ENCODE results near the gene LIPC. TPM values are rescaled to one million over a fixed set of nuclear protein-coding genes. Genes with fewer than 3 reads are reported as not detected.

Gene LIPC
- total and polyA plus RNA-seq, 12 donors = 0.22 to 1.3 (median 0.42) TPM; not detected in 1

- DNase-seq (no peak), ATAC-seq (peak in 1 of 8 donors; percentile 51)
- no peak for TF ChIP-seq CTCF (IDR thresholded peaks at IDR 0.05)
- WGBS, 2 donors = 73 to 90% methylated on average over 3 of the region's 3 CpGs
- H3K9me3 ChIP-seq = peaks cover 0 to 14% (median 0%) of the 10 kb centered on the region in 11 donors
- intact Hi-C loops (cut with DNase I) = no loop called here
- H3K4me1 ChIP-seq = peaks cover 0 to 14% (median 5%) of the 10 kb centered on the region in 9 donors
- H3K27me3 ChIP-seq = no peaks in the 10 kb centered on the region
- no peak overlapping the region for H3K4me3 ChIP-seq
- H3K36me3 ChIP-seq = no peaks in the 10 kb centered on the region
- no peak overlapping the region for H3K27ac ChIP-seq
Observed at GRCh38 chr15:58582160-58582559, 150.4 kb downstream of the LIPC start.

- Histone ChIP-seq H3K36me3 (no peaks in the 10 kb centered on the region), H3K27ac (no peak overlapping the region), H3K9me3 (peaks cover 0 to 14% (median 0%) of the 10 kb centered on the region in 11 donors), H3K4me1 (peaks cover 0 to 14% (median 5%) of the 10 kb centered on the region in 9 donors), H3K4me3 (no peak overlapping the region), H3K27me3 (no peaks in the 10 kb centered on the region)
- 65 to 77% methylated on average over 3 of the region's 3 CpGs for WGBS, 2 donors
- ATAC-seq (no peak), DNase-seq (no peak)
- no peak for TF ChIP-seq CTCF (IDR thresholded peaks at IDR 0.05)
- intact Hi-C loops (cut with DNase I) = no loop called here
Observed at GRCh38 chr15:58583171-58583908, 151.5 kb downstream of the LIPC start.

GRCh38 chr15:58584789-58585461 lies 153.1 kb downstream of the LIPC start:
- Histone ChIP-seq H3K27me3 (no peaks in the 10 kb centered on the region), H3K4me3 (no peak overlapping the region), H3K9me3 (peaks cover 0 to 14% (median 0%) of the 10 kb centered on the region in 11 donors), H3K36me3 (no peaks in the 10 kb centered on the region), H3K27ac (no peak overlapping the region), H3K4me1 (peaks cover 0 to 16% (median 5%) of the 10 kb centered on the region in 9 donors)
- WGBS, 2 donors = 53 to 63% methylated on average over 6 of the region's 6 CpGs
- intact Hi-C loops (cut with DNase I) = loop anchor here in 1 of 10 donors (5.0 kb wide), 1 partner anchor 313 kb away; no protein-coding TSS in a partner anchor
- TF ChIP-seq CTCF (IDR thresholded peaks at IDR 0.05) = no peak
- no peak for DNase-seq
- no peak for ATAC-seq

GRCh38 chr15:58585693-58586443 lies 154.1 kb downstream of the LIPC start:
- DNase-seq = no peak
- ATAC-seq = peak in 1 of 8 donors; percentile 11
- Histone ChIP-seq H3K27ac (no peak overlapping the region), H3K27me3 (no peaks in the 10 kb centered on the region), H3K9me3 (peaks cover 0 to 14% (median 0%) of the 10 kb centered on the region in 11 donors), H3K4me1 (peaks cover 0 to 23% (median 8%) of the 10 kb centered on the region in 9 donors), H3K4me3 (no peak overlapping the region), H3K36me3 (no peaks in the 10 kb centered on the region)
- WGBS, 2 donors = 84 to 90% methylated on average over 5 of the region's 5 CpGs
- intact Hi-C loops (cut with DNase I) = loop anchor here in 1 of 10 donors (5.0 kb wide), 1 partner anchor 314 kb away; no protein-coding TSS in a partner anchor
- TF ChIP-seq CTCF (IDR thresholded peaks at IDR 0.05) = no peak

Measured in heart right ventricle (tissue), 16 donors.